SK-N-SH (cell line): ENCODE measurements around the gene STX19. TPM values are rescaled to one million over a fixed set of nuclear protein-coding genes. Genes with fewer than 3 reads are reported as not detected.

Experiments used
- CTCF ChIA-PET: fragments of 300-600, 350-600 bp; formaldehyde crosslinking; extraction: SDS; loops from one replicate; lab custom pipeline; 2021; lab: Yijun Ruan, JAX
- POLR2A ChIA-PET: fragments of 350-600 bp; sonication (Branson Sonifier 250); formaldehyde crosslinking; extraction: SDS; loops from one replicate; lab custom pipeline; 2020; ENCODE audit warnings: antibody characterized with exemption, inconsistent platforms; lab: Yijun Ruan, JAX
- DNase-seq: peaks from one replicate; pipeline ENCODE4 v3.0.0; 2012
- H2AFZ ChIP-seq: fragments of 200-600 bp; sonication (generic); 2 replicates; pipeline ENCODE4 v1.8.1; 2016; ENCODE audit warnings: antibody characterized with exemption, mild to moderate bottlenecking, low read depth
- H3F3A ChIP-seq: fragments of 200-600 bp; sonication (generic); replicated peaks from 2 replicates; pipeline ENCODE3; 2016; ENCODE audit warnings: antibody characterized with exemption, mild to moderate bottlenecking; ENCODE audit not compliant: insufficient read depth
- H3K27ac ChIP-seq, 2 experiments: fragments of 200-500 bp in 1 of 2; fragments of 200-600 bp in 1 of 2; sonication (Bioruptor generic) in 1 of 2; sonication (generic), shearing (Covaris generic) in 1 of 2; 2 replicates each; pipeline versions ENCODE4 v1.5.1 to v1.6.1; 2014 to 2016; ENCODE audit warnings: low read depth in 2 of 2, inconsistent platforms in 1 of 2, low read length in 1 of 2, mild to moderate bottlenecking in 1 of 2, mixed read lengths in 1 of 2
- H3K27me3 ChIP-seq: fragments of 200-600 bp; sonication (generic), shearing (Covaris generic); 2 replicates; pipeline ENCODE4 v1.6.1; 2016; ENCODE audit warnings: mixed run types; ENCODE audit not compliant: insufficient read depth
- H3K36me3 ChIP-seq, 2 experiments: fragments of 200-500 bp in 1 of 2; fragments of 200-600 bp in 1 of 2; sonication (Bioruptor generic) in 1 of 2; sonication (generic) in 1 of 2; replicated peaks in 1 of 2; 2 replicates each; pipeline versions ENCODE3 to v1.5.1; 2014 to 2016; ENCODE audit warnings: low read length in 1 of 2, mild to moderate bottlenecking in 1 of 2; ENCODE audit not compliant: insufficient read depth in 2 of 2, control insufficient read depth in 1 of 2
- H3K4me1 ChIP-seq, 2 experiments: fragments of 200-500 bp in 1 of 2; fragments of 200-600 bp in 1 of 2; sonication (Bioruptor generic) in 1 of 2; sonication (generic), shearing (Covaris generic) in 1 of 2; 2 replicates each; pipeline versions ENCODE4 v1.5.1 to v1.6.1; 2014 to 2016; ENCODE audit warnings: low read depth in 1 of 2, low read length in 1 of 2, mixed run types in 1 of 2; ENCODE audit not compliant: insufficient read depth in 2 of 2, control insufficient read depth in 1 of 2
- H3K4me2 ChIP-seq: fragments of 200-600 bp; sonication (generic), shearing (Covaris generic); 2 replicates; pipeline ENCODE4 v1.6.1; 2017; ENCODE audit warnings: mixed run types
- H3K4me3 ChIP-seq, 2 experiments: fragments of 200-500 bp in 1 of 2; fragments of 200-600 bp in 1 of 2; sonication (Bioruptor generic) in 1 of 2; sonication (generic), shearing (Covaris generic) in 1 of 2; 2 replicates each; pipeline versions ENCODE4 v1.5.1 to v1.8.1; 2014 to 2016; ENCODE audit warnings: low read depth in 2 of 2, inconsistent platforms in 1 of 2, low read length in 1 of 2, mild to moderate bottlenecking in 1 of 2, mixed read lengths in 1 of 2, moderate library complexity in 1 of 2
- H3K79me2 ChIP-seq: fragments of 200-600 bp; sonication (generic); 2 replicates; pipeline ENCODE4 v1.8.1; 2017; ENCODE audit warnings: mild to moderate bottlenecking; ENCODE audit not compliant: insufficient read depth
- H3K9ac ChIP-seq: fragments of 200-600 bp; sonication (generic); 2 replicates; pipeline ENCODE4 v1.6.1; 2017; ENCODE audit warnings: mixed run types
- H3K9me2 ChIP-seq: fragments of 200-600 bp; sonication (generic); 2 replicates; pipeline ENCODE4 v1.6.1; 2017; ENCODE audit warnings: mixed run types
- H3K9me3 ChIP-seq: fragments of 200-600 bp; sonication (generic); 2 replicates; pipeline ENCODE4 v1.6.1; 2017; ENCODE audit warnings: mixed run types, mild to moderate bottlenecking, moderate library complexity
- H4K20me1 ChIP-seq: fragments of 200-600 bp; sonication (generic); 2 replicates; pipeline ENCODE4 v1.6.1; 2017; ENCODE audit warnings: mild to moderate bottlenecking, mixed run types; ENCODE audit not compliant: insufficient read depth
- CHD2 ChIP-seq: fragments of 150-350 bp; IDR thresholded peaks from 2 replicates; pipeline ENCODE4 v1.6.1; 2018; ENCODE audit warnings: low read length; ENCODE audit not compliant: partially characterized antibody
- ELF1 ChIP-seq: IDR thresholded peaks from 2 replicates; pipeline ENCODE4 v1.4.0; 2012
- EP300 ChIP-seq, 2 experiments: IDR thresholded peaks; 2 replicates each; pipeline versions ENCODE4 v1.4.0 to v1.6.1; 2012; ENCODE audit warnings: borderline replicate concordance in 1 of 2, low read depth in 1 of 2, low read length in 1 of 2
- FOSL2 ChIP-seq: IDR thresholded peaks from 2 replicates; pipeline ENCODE4 v1.4.0; 2012; ENCODE audit warnings: low read depth, mild to moderate bottlenecking, moderate library complexity, borderline replicate concordance
- GABPA ChIP-seq: IDR thresholded peaks from 2 replicates; pipeline ENCODE4 v1.4.0; 2012; ENCODE audit warnings: low read depth, mild to moderate bottlenecking
- JUND ChIP-seq: IDR thresholded peaks from 2 replicates; pipeline ENCODE4 v1.4.0; 2012
- MEF2A ChIP-seq: IDR thresholded peaks from 2 replicates; pipeline ENCODE4 v1.4.0; 2012; ENCODE audit warnings: low read depth, borderline replicate concordance
- NRF1 ChIP-seq: IDR thresholded peaks from 2 replicates; pipeline ENCODE4 v1.6.1; 2012; ENCODE audit warnings: low read depth, mild to moderate bottlenecking, low read length
- RAD21 ChIP-seq: IDR thresholded peaks from 2 replicates; pipeline ENCODE4 v1.6.1; 2012; ENCODE audit warnings: mild to moderate bottlenecking, low read length
- RCOR1 ChIP-seq: fragments of 150-350 bp; IDR thresholded peaks from 2 replicates; pipeline ENCODE4 v1.6.1; 2017; ENCODE audit warnings: antibody characterized with exemption, low read length
- SIN3A ChIP-seq: IDR thresholded peaks from 2 replicates; pipeline ENCODE4 v1.6.1; 2012; ENCODE audit warnings: low read depth, mild to moderate bottlenecking, low read length, moderate library complexity, borderline replicate concordance
- SMC3 ChIP-seq: IDR thresholded peaks from 2 replicates; pipeline ENCODE4 v1.6.1; 2012; ENCODE audit warnings: low read depth, low read length, improper control_type of control experiment
- TCF12 ChIP-seq: IDR thresholded peaks from 2 replicates; pipeline ENCODE4 v1.4.0; 2012
- TEAD4 ChIP-seq: IDR thresholded peaks from 2 replicates; pipeline ENCODE4 v1.4.0; 2012; ENCODE audit warnings: mild to moderate bottlenecking, borderline replicate concordance; ENCODE audit not compliant: insufficient read depth
- WGBS: methylation state at CpG from one replicate; pipeline ENCODE4 v1.1.6; 2017; ENCODE audit warnings: low lambda C conversion rate; 5-methylcytosine and 5-hydroxymethylcytosine counted together
- polyA plus RNA-seq, 3 experiments: library from polyadenylated mRNA; depleted of rRNA; stranded (reverse); fragments of >200 nt; gene quantifications; 2 replicates each; pipeline ENCODE4 v1.2.3, GENCODE V29; 2012
- TF ChIP-seq, protein P1 (sequence below): IDR thresholded peaks from 2 replicates; pipeline ENCODE4 v1.4.0; 2012; ENCODE audit warnings: low read depth, borderline replicate concordance
- TF ChIP-seq, protein P2 (sequence below): fragments of 200-600 bp; sonication (generic); IDR thresholded peaks from 2 replicates; pipeline ENCODE4 v1.6.1; 2017; ENCODE audit warnings: antibody characterized with exemption, mild to moderate bottlenecking, moderate library complexity
- TF ChIP-seq, protein P3 (sequence below): fragments of 150-350 bp; IDR thresholded peaks from 2 replicates; pipeline ENCODE4 v1.6.1; 2016; ENCODE audit warnings: mild to moderate bottlenecking, low read depth, low read length

The STX19 gene
- polyA plus RNA-seq, 1 of the 3 experiments (the other 2 are of a cell fraction): not detected

DNA sequence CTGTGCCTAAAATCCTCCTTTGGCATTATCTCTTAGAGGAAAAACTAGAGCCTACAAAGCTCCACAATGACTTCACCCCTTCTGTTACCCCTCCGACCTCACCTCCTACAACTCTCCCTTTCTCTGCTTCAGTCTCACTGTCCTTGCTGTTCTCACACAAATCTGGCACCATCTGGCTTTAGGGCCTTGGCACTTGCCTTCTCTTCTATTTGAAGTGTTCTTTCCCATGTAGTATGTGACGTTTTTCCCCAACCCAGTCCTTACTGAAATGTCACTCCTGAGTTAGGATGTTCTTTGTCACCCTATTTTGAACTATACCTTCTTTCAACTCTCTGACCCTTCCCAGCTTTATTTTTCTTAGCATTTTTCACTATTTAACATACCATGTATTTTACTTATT lies 8.7 kb downstream of the STX19 start (continued):
- TF ChIP-seq CHD2 (no peak), NRF1 (no peak)
- TF ChIP-seq, protein P1, sequence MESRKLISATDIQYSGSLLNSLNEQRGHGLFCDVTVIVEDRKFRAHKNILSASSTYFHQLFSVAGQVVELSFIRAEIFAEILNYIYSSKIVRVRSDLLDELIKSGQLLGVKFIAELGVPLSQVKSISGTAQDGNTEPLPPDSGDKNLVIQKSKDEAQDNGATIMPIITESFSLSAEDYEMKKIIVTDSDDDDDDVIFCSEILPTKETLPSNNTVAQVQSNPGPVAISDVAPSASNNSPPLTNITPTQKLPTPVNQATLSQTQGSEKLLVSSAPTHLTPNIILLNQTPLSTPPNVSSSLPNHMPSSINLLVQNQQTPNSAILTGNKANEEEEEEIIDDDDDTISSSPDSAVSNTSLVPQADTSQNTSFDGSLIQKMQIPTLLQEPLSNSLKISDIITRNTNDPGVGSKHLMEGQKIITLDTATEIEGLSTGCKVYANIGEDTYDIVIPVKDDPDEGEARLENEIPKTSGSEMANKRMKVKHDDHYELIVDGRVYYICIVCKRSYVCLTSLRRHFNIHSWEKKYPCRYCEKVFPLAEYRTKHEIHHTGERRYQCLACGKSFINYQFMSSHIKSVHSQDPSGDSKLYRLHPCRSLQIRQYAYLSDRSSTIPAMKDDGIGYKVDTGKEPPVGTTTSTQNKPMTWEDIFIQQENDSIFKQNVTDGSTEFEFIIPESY: no peak
- TF ChIP-seq, protein P2, sequence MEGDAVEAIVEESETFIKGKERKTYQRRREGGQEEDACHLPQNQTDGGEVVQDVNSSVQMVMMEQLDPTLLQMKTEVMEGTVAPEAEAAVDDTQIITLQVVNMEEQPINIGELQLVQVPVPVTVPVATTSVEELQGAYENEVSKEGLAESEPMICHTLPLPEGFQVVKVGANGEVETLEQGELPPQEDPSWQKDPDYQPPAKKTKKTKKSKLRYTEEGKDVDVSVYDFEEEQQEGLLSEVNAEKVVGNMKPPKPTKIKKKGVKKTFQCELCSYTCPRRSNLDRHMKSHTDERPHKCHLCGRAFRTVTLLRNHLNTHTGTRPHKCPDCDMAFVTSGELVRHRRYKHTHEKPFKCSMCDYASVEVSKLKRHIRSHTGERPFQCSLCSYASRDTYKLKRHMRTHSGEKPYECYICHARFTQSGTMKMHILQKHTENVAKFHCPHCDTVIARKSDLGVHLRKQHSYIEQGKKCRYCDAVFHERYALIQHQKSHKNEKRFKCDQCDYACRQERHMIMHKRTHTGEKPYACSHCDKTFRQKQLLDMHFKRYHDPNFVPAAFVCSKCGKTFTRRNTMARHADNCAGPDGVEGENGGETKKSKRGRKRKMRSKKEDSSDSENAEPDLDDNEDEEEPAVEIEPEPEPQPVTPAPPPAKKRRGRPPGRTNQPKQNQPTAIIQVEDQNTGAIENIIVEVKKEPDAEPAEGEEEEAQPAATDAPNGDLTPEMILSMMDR: no peak
- TF ChIP-seq, all 33 proteins: peak for 0

DNA sequence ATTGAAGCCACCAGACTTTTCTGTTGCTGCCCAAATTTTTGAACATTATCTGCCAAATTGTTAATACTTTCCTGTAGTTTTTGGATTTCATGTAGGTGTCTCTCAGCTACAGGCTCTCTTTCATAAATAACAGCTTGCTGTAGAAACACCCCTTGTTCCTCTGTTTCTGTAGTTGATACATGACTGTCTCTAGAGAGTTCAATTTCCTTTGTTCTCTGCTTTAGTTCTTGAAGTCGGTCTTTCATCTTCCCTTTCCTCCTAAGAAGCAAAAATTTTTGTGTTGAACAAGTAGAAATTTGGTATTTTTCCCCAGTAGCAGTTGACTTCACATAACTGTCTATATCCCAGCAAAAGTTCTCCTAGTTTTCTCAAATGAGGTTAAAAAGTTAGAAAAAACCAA lies 13.4 kb downstream of the STX19 start:
- Histone ChIP-seq H3K27me3 (no peaks in the 10 kb centered on the region), H3F3A (no peaks in the 10 kb centered on the region), H3K9me2 (no peaks in the 10 kb centered on the region), H2AFZ (no peak overlapping the region), H3K9me3 (no peaks in the 10 kb centered on the region), H3K9ac (no peak overlapping the region), H4K20me1 (no peaks in the 10 kb centered on the region), H3K79me2 (no peaks in the 10 kb centered on the region), H3K4me3 (no peak overlapping the region), H3K27ac (no peak overlapping the region), H3K36me3 (no peaks in the 10 kb centered on the region), H3K4me2 (no peak overlapping the region), H3K4me1 (no peaks in the 10 kb centered on the region; a peak in 1 of 4 replicates)
- WGBS: 91% methylated on average over 1 of the region's 1 CpG
- POLR2A ChIA-PET: no interaction called here
- TF ChIP-seq, protein P1: no peak
- TF ChIP-seq SMC3 (no peak), TEAD4 (no peak), FOSL2 (no peak), TCF12 (no peak), CHD2 (no peak), RAD21 (no peak), RCOR1 (no peak), MEF2A (no peak), ELF1 (no peak), SIN3A (no peak), JUND (no peak), GABPA (no peak), EP300 (IDR thresholded peaks at IDR 0.05; ENCODE audit: borderline replicate concordance in 1 of 2, low read depth in 1 of 2, low read length in 1 of 2) (no peak)
- TF ChIP-seq, protein P3, sequence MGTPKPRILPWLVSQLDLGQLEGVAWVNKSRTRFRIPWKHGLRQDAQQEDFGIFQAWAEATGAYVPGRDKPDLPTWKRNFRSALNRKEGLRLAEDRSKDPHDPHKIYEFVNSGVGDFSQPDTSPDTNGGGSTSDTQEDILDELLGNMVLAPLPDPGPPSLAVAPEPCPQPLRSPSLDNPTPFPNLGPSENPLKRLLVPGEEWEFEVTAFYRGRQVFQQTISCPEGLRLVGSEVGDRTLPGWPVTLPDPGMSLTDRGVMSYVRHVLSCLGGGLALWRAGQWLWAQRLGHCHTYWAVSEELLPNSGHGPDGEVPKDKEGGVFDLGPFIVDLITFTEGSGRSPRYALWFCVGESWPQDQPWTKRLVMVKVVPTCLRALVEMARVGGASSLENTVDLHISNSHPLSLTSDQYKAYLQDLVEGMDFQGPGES: no peak
- TF ChIP-seq, protein P2: no peak
- CTCF ChIA-PET: interaction anchor here (1.1 to 4.6 kb wide), 4 partner anchors 11 to 54 kb away, joined by 3 to 17 read pairs (median 3); no protein-coding TSS in a partner anchor
- no peak for DNase-seq
